HK-2 (cell line): ENCODE measurements around the gene CPD.
"Not testable (repeated sequence)": the region's sequence is repeated elsewhere in the genome, so short reads cannot be mapped to it uniquely, and the experiment has no call there.

Experiments
- DNase-seq: peaks from one replicate; pipeline ENCODE4 v3.0.0-alpha.2; 2018; ENCODE audit not compliant: unreplicated experiment

CPD gene

GRCh38 chr17:30427611-30428010 is 48.9 kb downstream of the CPD start:
- no peak for DNase-seq

GRCh38 chr17:30429155-30429554 is 50.4 kb downstream of the CPD start:
- no peak for DNase-seq

DNA sequence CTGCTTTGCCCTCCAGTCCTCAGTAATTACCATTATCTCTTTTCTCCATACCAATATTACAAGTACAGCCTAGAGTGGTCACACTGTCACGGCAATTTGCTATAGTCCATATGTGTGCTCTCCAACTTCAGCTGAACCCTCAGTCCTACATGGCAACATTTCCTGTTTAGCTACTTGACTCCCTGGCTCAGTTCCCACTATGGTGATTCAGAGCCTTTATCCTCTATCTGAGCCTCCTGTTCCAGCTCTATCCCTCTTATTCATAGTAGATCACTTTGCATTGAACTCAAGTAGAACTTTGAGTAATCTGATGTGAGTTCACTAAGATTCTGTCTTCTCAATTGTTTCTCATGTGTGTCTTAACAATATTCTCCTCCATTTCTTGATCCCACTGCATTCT is 54.8 kb downstream of the CPD start:
- DNase-seq = peak; percentile 34

DNA sequence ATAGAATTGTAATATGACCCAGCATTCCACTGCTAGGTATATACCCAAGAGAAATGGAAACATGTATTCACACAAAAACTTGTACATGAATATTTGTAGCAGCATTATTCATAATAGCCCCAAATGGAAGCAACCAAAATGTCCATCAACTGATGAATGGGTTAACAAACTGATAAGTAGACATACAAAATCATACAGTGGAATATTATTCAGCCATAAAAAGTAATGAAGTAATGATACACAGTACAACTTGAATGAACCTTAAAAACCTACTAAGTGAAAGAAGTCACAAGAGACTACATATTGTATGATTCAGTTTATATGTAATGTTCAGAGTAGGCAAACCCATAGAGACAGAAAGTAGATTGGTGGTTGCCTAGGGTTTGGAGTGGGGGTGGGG is 58.0 kb downstream of the CPD start:
- no peak for DNase-seq

GRCh38 chr17:30443721-30444120 is 65.0 kb downstream of the CPD start:
- no peak for DNase-seq

DNA sequence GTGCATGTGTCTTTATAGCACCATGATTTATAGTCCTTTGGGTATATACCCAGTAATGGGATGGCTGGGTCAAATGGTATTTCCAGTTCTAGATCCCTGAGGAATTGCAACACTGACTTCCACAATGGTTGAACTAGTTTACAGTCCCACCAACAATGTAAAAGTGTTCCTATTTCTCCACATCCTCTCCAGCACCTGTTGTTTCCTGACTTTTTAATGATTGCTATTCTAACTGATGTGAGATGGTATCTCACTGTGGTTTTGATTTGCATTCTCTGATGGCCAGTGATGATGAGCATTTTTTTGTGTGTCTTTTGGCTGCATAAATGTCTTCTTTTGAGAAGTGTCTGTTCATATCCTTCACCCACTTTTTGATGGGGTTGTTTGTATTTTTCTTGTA is 67.9 kb downstream of the CPD start:
- not testable (repeated sequence) for DNase-seq

- no peak for DNase-seq
Observed at GRCh38 chr17:30449480-30449879, 70.8 kb downstream of the CPD start.

DNA sequence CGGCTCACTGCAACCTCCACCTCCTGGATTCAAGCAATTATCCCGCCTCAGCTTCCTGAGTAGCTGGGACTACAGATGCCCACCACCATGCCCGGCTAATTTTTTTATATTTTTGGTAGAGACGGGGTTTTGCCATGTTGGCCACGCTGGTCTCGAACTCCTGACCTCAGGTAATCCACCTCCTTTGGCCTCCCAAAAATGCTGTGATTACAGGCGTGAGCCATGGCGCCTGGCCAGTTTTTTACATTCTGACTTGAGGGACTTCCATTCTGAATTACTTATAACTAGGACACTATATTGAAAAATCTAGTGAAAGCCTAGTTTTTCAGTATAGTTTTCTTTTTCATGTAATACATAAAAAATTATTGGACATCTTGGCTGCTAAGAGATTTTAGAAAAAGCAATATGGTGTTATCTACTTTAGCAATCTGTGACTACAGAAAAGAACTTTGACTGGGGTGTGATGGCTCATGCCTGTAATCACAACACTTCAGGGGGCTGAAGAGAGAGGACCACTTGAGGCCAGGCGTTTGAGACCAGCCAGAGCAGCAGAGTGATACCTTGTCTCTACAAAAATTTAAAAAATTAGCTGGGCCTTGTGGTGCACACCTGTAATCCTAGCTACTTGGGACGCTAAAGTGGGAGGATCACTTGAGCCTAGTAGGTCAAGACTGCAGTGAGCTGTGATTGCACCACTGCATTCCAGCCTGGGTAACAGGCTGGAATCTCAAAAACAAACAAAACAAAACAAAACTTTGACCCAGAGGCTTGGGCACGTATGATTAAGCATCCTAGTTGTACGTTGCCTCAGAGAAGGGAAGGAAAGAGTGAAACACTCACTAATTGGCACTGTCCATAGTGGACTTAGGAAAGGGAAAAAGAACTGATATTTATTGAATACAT is 71.6 kb downstream of the CPD start:
- no peak for DNase-seq

GRCh38 chr17:30454635-30455034 is 75.9 kb downstream of the CPD start:
- no peak for DNase-seq

DNA sequence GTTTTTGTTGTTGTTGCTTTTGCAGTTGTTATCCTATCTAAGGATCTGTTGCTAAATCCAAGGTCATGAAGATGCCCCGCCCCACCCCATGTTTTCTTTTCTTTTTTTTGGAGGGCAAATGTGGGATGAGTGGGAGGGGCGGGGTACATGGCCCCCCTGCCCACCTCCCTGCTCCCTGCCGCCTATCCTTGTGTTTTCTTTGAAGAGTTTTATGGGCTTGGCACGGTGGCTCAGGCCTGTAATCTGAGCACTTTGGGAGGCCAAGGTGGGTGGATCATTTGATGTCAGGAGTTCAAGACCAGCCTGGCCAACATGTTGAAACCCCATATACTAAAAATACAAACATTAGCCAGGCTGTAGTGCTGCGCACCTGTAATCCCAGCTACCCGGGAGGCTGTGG is 79.6 kb downstream of the CPD start:
- no peak for DNase-seq

GRCh38 chr17:30458797-30459413 is 80.2 kb downstream of the CPD start:
- not testable (repeated sequence) for DNase-seq

- no peak for DNase-seq
Observed at GRCh38 chr17:30468465-30468864, 89.7 kb downstream of the CPD start.

- no peak for DNase-seq
Observed at GRCh38 chr17:30472238-30472890, 93.6 kb downstream of the CPD start.

DNA sequence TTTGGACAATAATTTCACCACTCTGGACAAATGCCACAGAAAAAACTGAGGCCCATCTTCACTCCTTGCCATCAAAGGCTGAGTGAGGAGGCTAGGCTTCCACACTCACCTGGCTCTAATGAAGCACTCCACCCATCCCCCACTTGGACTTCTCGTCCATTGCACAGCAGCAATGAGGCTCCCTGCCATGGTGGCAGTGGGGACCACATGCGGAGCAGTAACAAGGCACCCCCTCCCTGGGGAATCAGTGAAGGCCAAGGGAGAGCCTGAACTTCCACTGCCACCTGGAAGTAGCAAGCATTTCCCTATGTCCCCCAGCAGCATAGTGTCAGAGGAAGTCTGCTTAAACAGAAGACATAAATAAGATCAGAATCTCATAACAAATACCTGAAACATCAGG is 96.5 kb downstream of the CPD start:
- no peak for DNase-seq

DNA sequence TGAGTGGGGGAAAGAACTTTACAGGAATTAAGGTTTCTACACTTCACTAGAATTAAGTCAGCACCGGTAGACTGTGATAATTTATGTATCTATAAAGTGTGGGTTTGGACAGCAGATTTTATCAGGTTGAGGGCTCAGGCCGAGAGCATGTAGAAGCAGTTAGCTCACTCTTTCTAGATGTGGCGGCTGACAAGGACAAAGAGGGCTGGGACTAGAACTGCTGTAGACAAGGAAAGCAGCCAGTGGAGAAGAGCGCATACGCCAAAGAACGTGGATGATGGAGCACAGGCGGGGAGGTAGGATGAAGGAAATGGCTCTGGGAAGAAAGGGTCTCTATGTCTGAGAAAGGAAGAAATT is 98.0 kb downstream of the CPD start:
- no peak for DNase-seq

DNA sequence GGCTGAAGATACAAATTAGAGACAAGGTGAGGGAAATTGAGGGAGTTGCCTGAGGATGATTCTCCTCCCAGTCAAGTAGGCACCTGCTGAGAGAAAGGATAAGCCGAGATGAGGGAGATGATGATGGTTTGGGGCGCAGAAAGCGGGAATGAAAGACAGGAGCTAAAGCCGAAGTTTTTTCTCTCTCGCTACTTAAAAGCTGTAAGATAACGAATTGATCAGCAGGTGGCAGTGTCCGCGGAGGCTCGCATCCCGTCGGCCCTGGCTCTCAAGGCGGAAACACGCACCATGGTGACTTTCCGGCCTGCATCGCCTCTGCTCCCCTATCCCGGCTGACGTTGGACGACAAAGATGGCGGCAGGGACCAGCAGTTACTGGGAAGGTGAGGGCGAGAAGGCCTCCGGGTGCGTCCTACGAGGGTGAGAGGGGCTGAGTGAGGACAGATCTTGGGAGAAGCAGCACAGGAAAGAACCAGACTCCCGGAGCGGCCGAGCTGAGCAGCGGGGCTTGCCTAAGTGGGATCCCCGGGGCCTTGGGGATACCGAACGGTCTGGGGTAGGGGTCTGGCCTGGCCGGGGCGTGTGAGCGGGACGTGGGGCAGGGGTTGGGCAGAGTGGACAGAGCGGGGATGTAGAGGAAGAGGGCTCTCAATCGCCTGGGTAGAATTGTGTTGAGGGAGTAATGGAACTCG is 98.5 kb downstream of the CPD start, which contains the start of gene GOSR1:
GOSR1 (plus strand) TSS at position 326 of the 691 bp plus-strand sequence; CDS start at position 352, 26 bp downstream.
- DNase-seq = peak; percentile 93

DNA sequence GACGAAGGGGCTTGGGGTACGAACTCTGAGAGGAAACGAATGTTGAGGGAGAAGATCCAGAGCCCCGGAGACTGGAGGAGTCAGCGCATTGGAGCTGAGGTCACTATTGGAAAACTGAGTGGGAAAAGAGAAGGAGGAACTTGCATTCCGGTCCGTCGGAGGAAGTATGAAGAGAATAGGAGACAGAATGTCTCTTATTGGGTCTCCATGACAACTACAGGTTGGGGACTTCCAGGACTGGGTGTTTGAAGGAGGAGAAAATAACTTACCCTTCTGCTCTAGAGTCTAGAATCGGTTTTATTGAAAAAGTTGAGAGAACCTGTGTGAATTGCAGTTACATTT is 99.0 kb downstream of the CPD start:
- DNase-seq = no peak

- no peak for DNase-seq
Observed at GRCh38 chr17:30482555-30482954, 103.8 kb downstream of the CPD start.

GRCh38 chr17:30483159-30483558 is 104.4 kb downstream of the CPD start:
- DNase-seq = no peak

- DNase-seq = no peak
Observed at GRCh38 chr17:30493780-30494179, 115.1 kb downstream of the CPD start.

DNA sequence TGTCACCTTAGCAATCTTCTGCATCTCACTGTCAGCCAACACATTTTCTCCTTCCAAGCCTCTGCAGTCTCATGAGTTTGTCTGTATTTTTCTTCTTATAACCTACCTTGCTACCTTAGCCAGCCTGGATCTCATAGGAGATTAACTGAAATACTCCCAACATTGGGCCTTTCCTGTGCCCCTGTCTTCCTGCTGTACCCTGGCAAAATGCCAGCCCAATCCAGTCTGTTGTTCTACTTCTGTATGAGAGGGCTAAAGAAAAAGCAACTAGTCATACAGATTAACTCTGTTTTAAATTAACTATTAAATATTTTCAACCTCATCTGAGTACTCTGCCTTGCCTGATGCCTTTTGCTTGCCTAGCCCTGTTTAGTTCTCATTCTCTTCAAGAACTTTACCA is 116.9 kb downstream of the CPD start:
- DNase-seq = peak; percentile 13

DNA sequence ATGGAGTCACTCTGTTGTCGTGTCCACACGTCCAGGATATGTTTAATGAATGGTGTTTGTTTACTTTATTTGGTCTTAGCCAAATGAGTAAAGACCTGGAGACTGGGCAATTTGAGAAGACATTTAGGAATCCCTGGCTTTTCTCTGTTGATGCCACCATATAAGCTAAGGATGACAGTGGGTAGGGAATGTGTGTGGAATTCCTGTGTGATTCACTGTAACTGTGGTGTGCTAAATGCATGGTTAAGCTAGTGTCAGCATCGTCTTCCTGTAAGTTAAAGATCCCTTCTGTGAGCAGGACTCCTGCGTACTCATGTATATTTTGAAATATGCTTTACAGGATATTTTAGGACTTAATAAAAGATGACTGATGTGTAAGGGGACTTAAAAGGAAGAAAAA is 124.8 kb downstream of the CPD start:
- DNase-seq = no peak
